ENCODE data around the gene COG5. TPM values are rescaled to one million over a fixed set of nuclear protein-coding genes. Genes with fewer than 3 reads are reported as not detected.

Gene COG5
- total RNA-seq, 1 experiment from 2014 or later, result 29.1 TPM

DNA sequence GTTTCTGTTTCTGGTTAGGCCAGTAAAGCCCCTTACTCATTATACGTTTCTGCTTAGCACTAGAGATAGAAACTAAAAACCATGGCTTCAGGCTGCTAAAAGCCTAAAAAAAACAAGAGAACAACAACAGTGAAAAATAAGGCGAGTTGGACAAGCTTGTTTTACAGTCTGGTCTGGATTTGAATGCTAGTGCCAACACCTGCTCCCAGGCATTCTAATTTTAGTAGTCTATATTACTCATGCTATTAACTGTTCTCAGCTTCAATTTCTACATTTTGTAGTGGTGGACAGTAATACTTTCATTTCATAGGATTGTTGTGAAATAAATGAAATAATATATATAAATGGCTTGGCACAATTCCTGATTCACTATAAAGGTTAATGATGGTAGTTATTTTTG is 286.4 kb downstream of the COG5 start:
- in situ Hi-C loops (cut with HindIII; ENCODE audit: low pct_unique_long_range_greater_than_20kb, low sequenced_read_pairs) (no loop called here), intact Hi-C loops (cut with micrococcal nuclease; ENCODE audit: unreplicated experiment) (no loop called here)
- Histone ChIP-seq H3K9me3 (ENCODE audit: control insufficient read depth, insufficient read depth, low read depth, low read length) (no peaks in the 10 kb centered on the region), H3K27me3 (ENCODE audit: control insufficient read depth, insufficient read depth, low read length) (no peaks in the 10 kb centered on the region), H3K36me3 (ENCODE audit: control insufficient read depth, insufficient read depth, low read length) (no peaks in the 10 kb centered on the region), H3K4me3 (ENCODE audit: low read depth in 2 of 2, low read length in 2 of 2) (no peak overlapping the region), H3K4me1 (ENCODE audit: control insufficient read depth, insufficient read depth, low read length) (no peaks in the 10 kb centered on the region), H3K27ac (ENCODE audit: low read length) (no peak overlapping the region)
- ATAC-seq, result no peak
- no peak for DNase-seq (ENCODE audit: low read depth, low spot score)
- TF ChIP-seq TCF7L2 (IDR thresholded peaks at IDR 0.05; ENCODE audit: low read depth, low read length), result no peak
- TF ChIP-seq, protein P1, sequence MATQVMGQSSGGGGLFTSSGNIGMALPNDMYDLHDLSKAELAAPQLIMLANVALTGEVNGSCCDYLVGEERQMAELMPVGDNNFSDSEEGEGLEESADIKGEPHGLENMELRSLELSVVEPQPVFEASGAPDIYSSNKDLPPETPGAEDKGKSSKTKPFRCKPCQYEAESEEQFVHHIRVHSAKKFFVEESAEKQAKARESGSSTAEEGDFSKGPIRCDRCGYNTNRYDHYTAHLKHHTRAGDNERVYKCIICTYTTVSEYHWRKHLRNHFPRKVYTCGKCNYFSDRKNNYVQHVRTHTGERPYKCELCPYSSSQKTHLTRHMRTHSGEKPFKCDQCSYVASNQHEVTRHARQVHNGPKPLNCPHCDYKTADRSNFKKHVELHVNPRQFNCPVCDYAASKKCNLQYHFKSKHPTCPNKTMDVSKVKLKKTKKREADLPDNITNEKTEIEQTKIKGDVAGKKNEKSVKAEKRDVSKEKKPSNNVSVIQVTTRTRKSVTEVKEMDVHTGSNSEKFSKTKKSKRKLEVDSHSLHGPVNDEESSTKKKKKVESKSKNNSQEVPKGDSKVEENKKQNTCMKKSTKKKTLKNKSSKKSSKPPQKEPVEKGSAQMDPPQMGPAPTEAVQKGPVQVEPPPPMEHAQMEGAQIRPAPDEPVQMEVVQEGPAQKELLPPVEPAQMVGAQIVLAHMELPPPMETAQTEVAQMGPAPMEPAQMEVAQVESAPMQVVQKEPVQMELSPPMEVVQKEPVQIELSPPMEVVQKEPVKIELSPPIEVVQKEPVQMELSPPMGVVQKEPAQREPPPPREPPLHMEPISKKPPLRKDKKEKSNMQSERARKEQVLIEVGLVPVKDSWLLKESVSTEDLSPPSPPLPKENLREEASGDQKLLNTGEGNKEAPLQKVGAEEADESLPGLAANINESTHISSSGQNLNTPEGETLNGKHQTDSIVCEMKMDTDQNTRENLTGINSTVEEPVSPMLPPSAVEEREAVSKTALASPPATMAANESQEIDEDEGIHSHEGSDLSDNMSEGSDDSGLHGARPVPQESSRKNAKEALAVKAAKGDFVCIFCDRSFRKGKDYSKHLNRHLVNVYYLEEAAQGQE (IDR thresholded peaks at IDR 0.05; ENCODE audit: insufficient read depth in 1 of 2, low read depth in 2 of 2, low read length in 1 of 2), result no peak
- TF ChIP-seq POLR2AphosphoS5 (IDR thresholded peaks at IDR 0.05; ENCODE audit: low read depth, low read length), result no peak
- TF ChIP-seq SIN3A (IDR thresholded peaks at IDR 0.05; ENCODE audit: borderline replicate concordance, insufficient read depth, low read depth, low read length), result no peak
- TF ChIP-seq, protein P2, sequence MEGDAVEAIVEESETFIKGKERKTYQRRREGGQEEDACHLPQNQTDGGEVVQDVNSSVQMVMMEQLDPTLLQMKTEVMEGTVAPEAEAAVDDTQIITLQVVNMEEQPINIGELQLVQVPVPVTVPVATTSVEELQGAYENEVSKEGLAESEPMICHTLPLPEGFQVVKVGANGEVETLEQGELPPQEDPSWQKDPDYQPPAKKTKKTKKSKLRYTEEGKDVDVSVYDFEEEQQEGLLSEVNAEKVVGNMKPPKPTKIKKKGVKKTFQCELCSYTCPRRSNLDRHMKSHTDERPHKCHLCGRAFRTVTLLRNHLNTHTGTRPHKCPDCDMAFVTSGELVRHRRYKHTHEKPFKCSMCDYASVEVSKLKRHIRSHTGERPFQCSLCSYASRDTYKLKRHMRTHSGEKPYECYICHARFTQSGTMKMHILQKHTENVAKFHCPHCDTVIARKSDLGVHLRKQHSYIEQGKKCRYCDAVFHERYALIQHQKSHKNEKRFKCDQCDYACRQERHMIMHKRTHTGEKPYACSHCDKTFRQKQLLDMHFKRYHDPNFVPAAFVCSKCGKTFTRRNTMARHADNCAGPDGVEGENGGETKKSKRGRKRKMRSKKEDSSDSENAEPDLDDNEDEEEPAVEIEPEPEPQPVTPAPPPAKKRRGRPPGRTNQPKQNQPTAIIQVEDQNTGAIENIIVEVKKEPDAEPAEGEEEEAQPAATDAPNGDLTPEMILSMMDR (IDR thresholded peaks at IDR 0.05), result no peak
- BruUV-seq (replicated peaks), result no TSS peak
- CTCF ChIA-PET, result no interaction called here
- POLR2A ChIA-PET, result no interaction called here

DNA sequence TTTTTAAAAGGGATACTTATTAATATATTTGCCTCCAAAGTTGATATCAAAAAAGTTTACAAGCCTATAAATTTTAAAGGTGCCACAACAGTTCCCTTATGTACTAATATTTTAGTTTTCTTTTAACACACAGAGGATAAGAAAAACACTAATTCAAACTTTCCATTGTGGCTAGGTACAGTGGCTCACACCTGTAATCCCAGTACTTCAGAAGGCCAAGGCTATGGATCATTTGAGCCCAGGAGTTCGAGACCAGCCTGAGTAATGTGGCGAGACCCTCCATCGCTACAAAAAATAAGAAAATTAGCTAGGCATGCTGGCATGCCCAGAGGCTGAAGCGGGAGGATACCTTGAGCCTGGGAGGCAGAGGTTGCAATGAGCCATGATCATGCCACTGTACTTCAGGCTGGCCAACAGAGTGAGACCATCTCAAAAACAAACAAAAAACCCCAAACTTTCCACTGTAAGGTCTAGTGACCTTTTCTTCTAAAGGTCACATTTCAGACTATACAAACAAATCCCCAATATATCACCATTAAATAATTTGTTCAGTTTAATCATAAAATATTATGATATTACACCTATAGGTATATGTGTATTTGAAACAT is 287.4 kb downstream of the COG5 start:
- Histone ChIP-seq H3K4me3 (ENCODE audit: low read depth in 2 of 2, low read length in 2 of 2) (no peak overlapping the region), H3K36me3 (ENCODE audit: control insufficient read depth, insufficient read depth, low read length) (no peaks in the 10 kb centered on the region), H3K27ac (ENCODE audit: low read length) (no peak overlapping the region), H3K27me3 (ENCODE audit: control insufficient read depth, insufficient read depth, low read length) (no peaks in the 10 kb centered on the region), H3K4me1 (ENCODE audit: control insufficient read depth, insufficient read depth, low read length) (no peaks in the 10 kb centered on the region), H3K9me3 (ENCODE audit: control insufficient read depth, insufficient read depth, low read depth, low read length) (no peaks in the 10 kb centered on the region)
- BruUV-seq (replicated peaks), result no TSS peak
- in situ Hi-C loops (cut with HindIII; ENCODE audit: low pct_unique_long_range_greater_than_20kb, low sequenced_read_pairs) (no loop called here), intact Hi-C loops (cut with micrococcal nuclease; ENCODE audit: unreplicated experiment) (no loop called here)
- ATAC-seq (no peak), DNase-seq (ENCODE audit: low read depth, low spot score) (no peak)
- POLR2A ChIA-PET, result no interaction called here
- CTCF ChIA-PET, result no interaction called here
- TF ChIP-seq, protein P2 (IDR thresholded peaks at IDR 0.05), result no peak
- TF ChIP-seq SIN3A (IDR thresholded peaks at IDR 0.05; ENCODE audit: borderline replicate concordance, insufficient read depth, low read depth, low read length), result no peak
- TF ChIP-seq, protein P1 (IDR thresholded peaks at IDR 0.05; ENCODE audit: insufficient read depth in 1 of 2, low read depth in 2 of 2, low read length in 1 of 2), result no peak
- TF ChIP-seq TCF7L2 (IDR thresholded peaks at IDR 0.05; ENCODE audit: low read depth, low read length), result no peak
- no peak for TF ChIP-seq POLR2AphosphoS5 (IDR thresholded peaks at IDR 0.05; ENCODE audit: low read depth, low read length)
